Endothelial cell of umbilical vein (primary cell): ENCODE measurements around the gene PAPPA.

Source experiments
- MYC ChIP-seq: IDR thresholded peaks from one replicate; pipeline ENCODE4 v1.6.1; 2011; ENCODE audit warnings: mild to moderate bottlenecking, low read depth, low read length
- TF ChIP-seq, protein P1 (sequence below), 2 donors: IDR thresholded peaks; 1 replicate in 1 of 2; 2 replicates in 1 of 2; pipeline ENCODE4 v1.5.1; 2011; ENCODE audit warnings: low read length in 2 of 2, mild to moderate bottlenecking in 2 of 2, moderate library complexity in 2 of 2, control low read depth in 1 of 2, inconsistent platforms in 1 of 2, low read depth in 1 of 2; ENCODE audit not compliant: insufficient read depth in 1 of 2; ENCODE audit errors: extremely low read depth in 1 of 2
- TF ChIP-seq, protein P2 (sequence below): IDR thresholded peaks from 2 replicates; pipeline ENCODE4 v1.6.1; 2011; ENCODE audit not compliant: insufficient read depth, insufficient read length

DNA sequence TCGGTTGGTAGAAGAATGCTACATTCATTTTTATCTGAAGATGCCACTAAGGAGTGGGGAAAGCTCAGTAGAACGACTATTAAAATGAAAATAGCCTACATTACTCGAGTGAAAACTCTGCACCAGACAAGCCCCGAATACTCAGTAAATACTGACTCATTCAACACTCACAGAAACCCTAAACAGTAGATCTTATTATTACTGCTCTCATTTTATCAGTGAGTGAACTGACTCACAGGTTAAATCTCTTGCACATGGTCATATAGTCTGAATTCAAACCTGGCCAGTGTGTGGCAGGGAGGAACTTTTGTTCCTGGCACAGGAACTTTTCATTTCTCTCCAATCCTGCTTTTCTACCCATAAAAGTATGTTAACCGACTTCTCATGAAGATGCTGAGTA lies 9.6 kb upstream of the PAPPA start:
- TF ChIP-seq, protein P1, sequence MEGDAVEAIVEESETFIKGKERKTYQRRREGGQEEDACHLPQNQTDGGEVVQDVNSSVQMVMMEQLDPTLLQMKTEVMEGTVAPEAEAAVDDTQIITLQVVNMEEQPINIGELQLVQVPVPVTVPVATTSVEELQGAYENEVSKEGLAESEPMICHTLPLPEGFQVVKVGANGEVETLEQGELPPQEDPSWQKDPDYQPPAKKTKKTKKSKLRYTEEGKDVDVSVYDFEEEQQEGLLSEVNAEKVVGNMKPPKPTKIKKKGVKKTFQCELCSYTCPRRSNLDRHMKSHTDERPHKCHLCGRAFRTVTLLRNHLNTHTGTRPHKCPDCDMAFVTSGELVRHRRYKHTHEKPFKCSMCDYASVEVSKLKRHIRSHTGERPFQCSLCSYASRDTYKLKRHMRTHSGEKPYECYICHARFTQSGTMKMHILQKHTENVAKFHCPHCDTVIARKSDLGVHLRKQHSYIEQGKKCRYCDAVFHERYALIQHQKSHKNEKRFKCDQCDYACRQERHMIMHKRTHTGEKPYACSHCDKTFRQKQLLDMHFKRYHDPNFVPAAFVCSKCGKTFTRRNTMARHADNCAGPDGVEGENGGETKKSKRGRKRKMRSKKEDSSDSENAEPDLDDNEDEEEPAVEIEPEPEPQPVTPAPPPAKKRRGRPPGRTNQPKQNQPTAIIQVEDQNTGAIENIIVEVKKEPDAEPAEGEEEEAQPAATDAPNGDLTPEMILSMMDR (IDR thresholded peaks at IDR 0.05; ENCODE audit: extremely low read depth in 1 of 2, insufficient read depth in 1 of 2, low read depth in 1 of 2, low read length in 2 of 2) = no peak
- TF ChIP-seq, protein P2, sequence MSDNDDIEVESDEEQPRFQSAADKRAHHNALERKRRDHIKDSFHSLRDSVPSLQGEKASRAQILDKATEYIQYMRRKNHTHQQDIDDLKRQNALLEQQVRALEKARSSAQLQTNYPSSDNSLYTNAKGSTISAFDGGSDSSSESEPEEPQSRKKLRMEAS = no peak
- no peak for TF ChIP-seq MYC
